GM10266 (cell line): ENCODE results near the gene ST8SIA5.
"Not testable (repeated sequence)": the region's sequence is repeated elsewhere in the genome, so short reads cannot be mapped to it uniquely, and the experiment has no call there.

ENCODE experiments used
- DNase-seq: peaks from one replicate; pipeline ENCODE4 v3.0.0; 2012; ENCODE audit errors: extremely low spot score
- CTCF ChIP-seq: IDR thresholded peaks from 2 replicates; pipeline ENCODE4 v1.5.1; 2012; ENCODE audit warnings: mild to moderate bottlenecking, low read depth; ENCODE audit not compliant: control insufficient read depth, insufficient read depth; ENCODE audit errors: missing control alignments

Gene ST8SIA5

DNA sequence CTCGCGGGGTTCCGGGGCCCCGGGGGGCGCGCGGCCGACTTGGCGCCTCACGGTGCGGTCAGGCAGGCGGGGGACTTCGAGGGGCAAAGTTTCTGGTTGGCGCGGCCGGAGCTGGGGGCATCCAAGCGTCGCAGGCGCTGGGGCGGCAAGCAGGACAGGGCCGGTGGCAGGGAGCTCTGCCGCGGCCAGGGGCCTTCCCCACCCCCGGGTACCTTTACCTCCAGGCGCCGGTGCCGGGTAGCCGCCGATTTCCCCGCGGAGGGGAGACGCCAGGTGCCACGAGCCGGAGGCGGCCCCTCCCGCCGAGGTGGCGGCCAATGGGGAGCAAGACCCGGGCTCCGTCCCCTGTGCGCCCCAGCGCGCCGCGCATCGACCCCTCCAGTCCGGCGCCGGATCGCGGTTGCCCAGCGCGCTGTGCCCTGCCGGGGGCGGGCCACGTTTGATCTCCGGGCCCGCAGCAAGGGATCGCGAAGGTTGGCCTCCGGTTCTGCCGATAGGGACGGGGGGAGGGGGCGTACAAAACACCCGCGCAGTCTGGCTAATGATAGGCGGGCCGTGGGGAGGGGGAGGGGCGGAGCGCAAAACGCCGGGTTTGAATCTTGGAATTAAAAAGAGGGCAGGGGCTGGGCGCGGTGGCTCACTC is at the start of gene ST8SIA5:
Gene ST8SIA5, minus strand, starts transcription at position 495 of the 643 bp plus-strand sequence. CDS start 545 bp downstream, outside the sequence.
- peak; percentile 54 for DNase-seq
- TF ChIP-seq CTCF = no peak

DNA sequence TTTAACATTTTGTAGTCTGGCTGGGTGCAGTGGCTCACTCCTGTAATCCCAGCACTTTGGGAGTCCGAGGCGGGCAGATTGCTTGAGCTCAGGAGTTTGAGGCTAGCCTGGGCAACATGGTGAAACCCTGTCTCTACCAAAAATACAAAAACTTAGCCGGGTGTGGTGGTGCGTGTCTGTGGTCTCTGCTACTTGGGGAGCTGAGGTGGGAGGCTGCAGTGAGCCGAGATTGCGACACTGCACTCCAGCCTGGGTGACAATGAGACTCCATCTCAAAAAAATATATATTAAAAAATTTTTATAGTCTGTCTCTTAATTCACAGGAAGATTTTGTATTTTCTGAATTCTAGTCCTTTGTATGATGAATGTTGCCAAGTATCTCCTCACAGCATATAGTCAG is 39.1 kb upstream of the ST8SIA5 start:
- not testable (repeated sequence) for DNase-seq

- DNase-seq = no peak
- TF ChIP-seq CTCF = no peak
Observed at GRCh38 chr18:46794607-46795006, 37.8 kb upstream of the ST8SIA5 start.

- DNase-seq = no peak
- TF ChIP-seq CTCF = no peak
Observed at GRCh38 chr18:46793565-46793964, 36.7 kb upstream of the ST8SIA5 start.

GRCh38 chr18:46789088-46789487 is 32.2 kb upstream of the ST8SIA5 start:
- TF ChIP-seq CTCF = no peak
- DNase-seq = no peak

- no peak for DNase-seq
- TF ChIP-seq CTCF = no peak
Observed at GRCh38 chr18:46787674-46788073, 30.8 kb upstream of the ST8SIA5 start.

GRCh38 chr18:46772357-46772756 is 15.5 kb upstream of the ST8SIA5 start:
- no peak for DNase-seq
- TF ChIP-seq CTCF = no peak

DNA sequence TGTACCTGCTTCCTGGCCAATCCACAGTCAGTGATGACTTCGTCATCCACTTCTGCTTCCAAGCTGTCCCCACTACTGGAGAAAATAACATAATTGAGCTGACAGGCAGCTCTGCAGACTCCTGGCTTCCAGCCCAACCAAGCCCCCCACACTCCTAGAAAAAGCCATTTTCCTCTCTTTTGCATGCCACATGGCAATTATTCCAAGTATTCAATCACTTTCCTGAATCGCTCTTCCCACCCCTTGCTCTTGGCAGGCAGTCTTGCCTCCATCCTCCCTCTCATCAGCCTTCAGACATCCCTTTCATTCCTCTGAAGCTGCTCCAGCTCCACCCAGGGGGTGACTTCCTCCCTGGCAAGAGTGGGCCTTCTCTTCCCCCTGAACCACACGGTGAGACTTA is 14.3 kb upstream of the ST8SIA5 start:
- DNase-seq = no peak
- no peak for TF ChIP-seq CTCF
